ENCODE results near the gene KCND2.

- TF ChIP-seq CTCF (IDR thresholded peaks at IDR 0.05; ENCODE audit: low read depth, low read length) (no peak), POLR2A (IDR thresholded peaks at IDR 0.05; ENCODE audit: extremely low read depth, insufficient read length) (no peak)
Measured at GRCh38 chr7:120760851-120761250, 487.9 kb downstream of the KCND2 start.

Data from NB4 (cell line).